H1 (cell line): ENCODE data around the gene CLDN24. TPM values are rescaled to one million over a fixed set of nuclear protein-coding genes. Genes with fewer than 3 reads are reported as not detected.

Experiments used
- ASH2L ChIP-seq: fragments of 200-600, 300-600 bp; sonication (generic); IDR thresholded peaks from one replicate; pipeline ENCODE4 v1.7.1; 2017; ENCODE audit warnings: low read length
- CEBPB ChIP-seq: IDR thresholded peaks from 2 replicates; pipeline ENCODE4 v1.6.1; 2012; ENCODE audit warnings: low read depth, low read length
- polyA plus RNA-seq, 7 experiments: library from polyadenylated mRNA; depleted of rRNA in 3 of 7; stranded (reverse) in 5 of 7; unstranded in 2 of 7; fragments of >200 nt in 5 of 7; fragments of 200-250 nt in 2 of 7; gene quantifications; 1 replicate in 5 of 7; 2 replicates in 1 of 7; 4 replicates in 1 of 7; pipeline versions ENCODE4 v1.2.1 to v1.2.3, GENCODE V29; 2011 to 2013; ENCODE audit warnings: missing spikeins in 2 of 7, mixed read lengths in 2 of 7
- total RNA-seq: library from RNA; stranded (reverse); fragmentation: NEBNext Ultra II Directional; extraction: Animal tissue kit (Norgen Biotek cat#: 25700); gene quantifications from 2 replicates; pipeline ENCODE4 v1.2.1, GENCODE V29; 2021

The CLDN24 gene
- total and polyA plus RNA-seq, 2 of the 8 experiments (the other 6 are each of a cell fraction or from before 2014, with no cell fraction given) = not detected

- TF ChIP-seq CEBPB (no peak), ASH2L (no peak)
These were observed 39.8 kb upstream of the CLDN24 start (continued) for GRCh38 chr4:183362036-183362435.
